ENCODE results near the gene ADNP.
"Not testable (repeated sequence)": the region's sequence is repeated elsewhere in the genome, so short reads cannot be mapped to it uniquely, and the experiment has no call there.

ADNP gene
- total RNA-seq: 91.1 to 127 reads per million in 2 experiments

- peak; percentile 85 for DNase-seq (ENCODE audit: low read depth)
These were observed at the start of gene ADNP for GRCh38 chr20:50931306-50932015. Gene ADNP (minus strand): TSS chr20:50931437. CDS start chr20:50903996, 27,441 bp downstream.

- DNase-seq (ENCODE audit: low read depth): no peak
These were observed 48.9 kb upstream of the ADNP start for GRCh38 chr20:50980071-50980681.

- DNase-seq (ENCODE audit: low read depth): not testable (repeated sequence)
These were observed 47.3 kb upstream of the ADNP start for GRCh38 chr20:50978533-50978932.

- no peak for DNase-seq (ENCODE audit: low read depth)
These were observed 46.1 kb upstream of the ADNP start for GRCh38 chr20:50977066-50978021.

- DNase-seq (ENCODE audit: low read depth): no peak
These were observed 44.6 kb upstream of the ADNP start for GRCh38 chr20:50975701-50976330.

GRCh38 chr20:50969912-50970311 lies 38.7 kb upstream of the ADNP start:
- no peak for DNase-seq (ENCODE audit: low read depth)

GRCh38 chr20:50969435-50969834 lies 38.2 kb upstream of the ADNP start:
- DNase-seq (ENCODE audit: low read depth): no peak

GRCh38 chr20:50968289-50968688 lies 37.1 kb upstream of the ADNP start:
- no peak for DNase-seq (ENCODE audit: low read depth)

GRCh38 chr20:50967586-50967985 lies 36.3 kb upstream of the ADNP start:
- no peak for DNase-seq (ENCODE audit: low read depth)

- DNase-seq (ENCODE audit: low read depth): no peak
These were observed 28.4 kb upstream of the ADNP start for GRCh38 chr20:50959543-50960126.

- peak; percentile 79 for DNase-seq (ENCODE audit: low read depth)
These were observed 27.6 kb upstream of the ADNP start, which contains the start of gene MOCS3 for GRCh38 chr20:50958615-50959542. Gene MOCS3 (plus strand): TSS chr20:50958818. CDS start chr20:50958843, 25 bp downstream.

- DNase-seq (ENCODE audit: low read depth): peak; percentile 87
These were observed 26.8 kb upstream of the ADNP start, which contains the start of gene DPM1 for GRCh38 chr20:50957798-50958614. Gene DPM1 (minus strand): TSS chr20:50958532. CDS start chr20:50958523, 9 bp downstream.

- no peak for DNase-seq (ENCODE audit: low read depth)
These were observed 26.0 kb upstream of the ADNP start for GRCh38 chr20:50957276-50957675.

- DNase-seq (ENCODE audit: low read depth): no peak
These were observed 22.6 kb upstream of the ADNP start for GRCh38 chr20:50953821-50954220.

- no peak for DNase-seq (ENCODE audit: low read depth)
These were observed 22.0 kb upstream of the ADNP start for GRCh38 chr20:50953196-50953595.

- DNase-seq (ENCODE audit: low read depth): no peak
These were observed 17.0 kb upstream of the ADNP start for GRCh38 chr20:50948132-50948785.

- no peak for DNase-seq (ENCODE audit: low read depth)
These were observed 11.8 kb upstream of the ADNP start for GRCh38 chr20:50943069-50943468.

- DNase-seq (ENCODE audit: low read depth): no peak
These were observed 2.4 kb upstream of the ADNP start for GRCh38 chr20:50933589-50933988.

Data from T follicular helper cell (primary cell).